Ureter (tissue), 1 donor: ENCODE measurements around the gene KCNF1. TPM values are rescaled to one million over a fixed set of nuclear protein-coding genes. Genes with fewer than 3 reads are reported as not detected.

ENCODE experiments used
- DNase-seq: peaks from one replicate; pipeline ENCODE4 v3.0.0-alpha.2; 2020; ENCODE audit warnings: low spot score
- total RNA-seq: library from RNA; stranded (reverse); gene quantifications from one replicate; pipeline ENCODE4 v1.2.4, GENCODE V29; 2023
- donor health status: DM: yes; HTN: yes; CAD: no.

The KCNF1 gene
- total RNA-seq, 1 donor from 2014 or later = 0.60 TPM

- no peak for DNase-seq
These were observed 7.7 kb downstream of the KCNF1 start for GRCh38 chr2:10919410-10919770.

- no peak for DNase-seq
These were observed 8.3 kb downstream of the KCNF1 start for GRCh38 chr2:10919771-10920621.

GRCh38 chr2:10920764-10921388 lies 9.1 kb downstream of the KCNF1 start:
- no peak for DNase-seq

- no peak for DNase-seq
These were observed 9.8 kb downstream of the KCNF1 start for GRCh38 chr2:10921525-10921924.

- no peak for DNase-seq
These were observed 10.7 kb downstream of the KCNF1 start for GRCh38 chr2:10922307-10923007.

- no peak for DNase-seq
These were observed 11.3 kb downstream of the KCNF1 start for GRCh38 chr2:10923008-10923375.

GRCh38 chr2:10923965-10924364 lies 12.2 kb downstream of the KCNF1 start:
- no peak for DNase-seq

- no peak for DNase-seq
These were observed 12.7 kb downstream of the KCNF1 start for GRCh38 chr2:10924441-10924840.

GRCh38 chr2:10924859-10925258 lies 13.1 kb downstream of the KCNF1 start:
- DNase-seq = no peak

- DNase-seq = no peak
These were observed 14.6 kb downstream of the KCNF1 start for GRCh38 chr2:10926191-10926820.

- DNase-seq = no peak
These were observed 19.2 kb downstream of the KCNF1 start for GRCh38 chr2:10930721-10931516.

- DNase-seq = no peak
These were observed 20.0 kb downstream of the KCNF1 start for GRCh38 chr2:10931710-10932255.

- no peak for DNase-seq
These were observed 20.8 kb downstream of the KCNF1 start for GRCh38 chr2:10932345-10933151.

- DNase-seq = no peak
These were observed 22.0 kb downstream of the KCNF1 start for GRCh38 chr2:10933700-10934225.

GRCh38 chr2:10934308-10934978 lies 22.7 kb downstream of the KCNF1 start:
- no peak for DNase-seq

GRCh38 chr2:10934979-10935350 lies 23.2 kb downstream of the KCNF1 start:
- no peak for DNase-seq

GRCh38 chr2:10935366-10935918 lies 23.7 kb downstream of the KCNF1 start:
- no peak for DNase-seq

- no peak for DNase-seq
These were observed 24.5 kb downstream of the KCNF1 start for GRCh38 chr2:10935953-10936942.
